ENCODE data around the gene SF3B2. TPM values are rescaled to one million over a fixed set of nuclear protein-coding genes. Genes with fewer than 3 reads are reported as not detected.

SF3B2 gene
- total RNA-seq, 6 experiments from 2014 or later = 52.2 to 85.4 (median 67.2) TPM

- peak; percentile 83 to 94 (median 90) for ATAC-seq
- Histone ChIP-seq H3K4me3 (no peak overlapping the region), H3K4me1 (no peaks in the 10 kb centered on the region), H3K27ac (no peak overlapping the region), H3K36me3 (no peaks in the 10 kb centered on the region), H3K27me3 (no peaks in the 10 kb centered on the region), H3K9me3 (no peaks in the 10 kb centered on the region)
- peak; percentile 77 to 78 (median 77) for DNase-seq
- intact Hi-C loops (cut with DNase I) = no loop called here
- TF ChIP-seq POLR2A (IDR thresholded peaks at IDR 0.05) = no peak
- TF ChIP-seq CTCF (IDR thresholded peaks at IDR 0.05) = peak; percentile 75 to 94 (median 90)
- WGBS (ENCODE audit: insufficient coverage, low coverage, low lambda C conversion rate, missing lambda C conversion rate) = 15% methylated on average over 4 of the region's 11 CpGs
Measured at GRCh38 chr11:66045177-66045639, 7.0 kb upstream of the SF3B2 start.

DNA sequence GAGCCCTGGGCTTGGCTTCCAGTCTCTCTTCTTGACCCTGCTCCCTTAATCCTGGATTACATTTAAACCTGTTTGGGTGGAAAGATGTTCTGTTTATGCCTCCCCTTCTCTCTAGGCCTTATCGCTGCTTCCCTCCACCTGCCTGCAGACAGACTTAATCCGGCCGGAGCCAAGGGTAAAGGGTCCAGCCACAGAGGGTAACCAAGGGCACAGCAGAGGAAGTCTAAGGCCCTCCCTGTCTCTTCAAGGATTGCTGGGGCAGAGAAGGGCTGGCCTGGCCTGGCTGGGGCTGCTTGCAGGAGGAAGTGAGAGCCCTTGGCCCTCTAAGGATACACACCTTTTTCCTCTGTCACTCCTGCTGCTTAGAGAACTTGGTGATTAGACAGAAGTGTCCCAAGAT is 5.3 kb upstream of the SF3B2 start:
- Histone ChIP-seq H3K4me1 (peaks cover 0 to 10% (median 0%) of the 10 kb centered on the region in 4 donors), H3K9me3 (no peaks in the 10 kb centered on the region), H3K27ac (no peak overlapping the region), H3K27me3 (no peaks in the 10 kb centered on the region), H3K36me3 (no peaks in the 10 kb centered on the region), H3K4me3 (no peak overlapping the region)
- WGBS (ENCODE audit: insufficient coverage, low coverage, low lambda C conversion rate, missing lambda C conversion rate) = no CpG with 5 or more reads among the region's 3 CpGs
- ATAC-seq (no peak), DNase-seq (no peak)
- intact Hi-C loops (cut with DNase I) = no loop called here
- no peak for TF ChIP-seq CTCF (IDR thresholded peaks at IDR 0.05)
- TF ChIP-seq POLR2A (IDR thresholded peaks at IDR 0.05) = no peak

GRCh38 chr11:66047541-66048365 is 4.4 kb upstream of the SF3B2 start:
- ATAC-seq = no peak
- TF ChIP-seq CTCF (IDR thresholded peaks at IDR 0.05) (no peak), POLR2A (IDR thresholded peaks at IDR 0.05) (no peak)
- H3K4me3 ChIP-seq = no peak overlapping the region
- WGBS (ENCODE audit: insufficient coverage, low coverage, low lambda C conversion rate, missing lambda C conversion rate) = 65% methylated on average over 3 of the region's 11 CpGs
- H3K36me3 ChIP-seq = no peaks in the 10 kb centered on the region
- no peak overlapping the region for H3K27ac ChIP-seq
- no peaks in the 10 kb centered on the region for H3K27me3 ChIP-seq
- H3K9me3 ChIP-seq = no peaks in the 10 kb centered on the region
- DNase-seq = no peak
- intact Hi-C loops (cut with DNase I) = no loop called here
- H3K4me1 ChIP-seq = peaks cover 0 to 10% (median 0%) of the 10 kb centered on the region in 4 donors

DNA sequence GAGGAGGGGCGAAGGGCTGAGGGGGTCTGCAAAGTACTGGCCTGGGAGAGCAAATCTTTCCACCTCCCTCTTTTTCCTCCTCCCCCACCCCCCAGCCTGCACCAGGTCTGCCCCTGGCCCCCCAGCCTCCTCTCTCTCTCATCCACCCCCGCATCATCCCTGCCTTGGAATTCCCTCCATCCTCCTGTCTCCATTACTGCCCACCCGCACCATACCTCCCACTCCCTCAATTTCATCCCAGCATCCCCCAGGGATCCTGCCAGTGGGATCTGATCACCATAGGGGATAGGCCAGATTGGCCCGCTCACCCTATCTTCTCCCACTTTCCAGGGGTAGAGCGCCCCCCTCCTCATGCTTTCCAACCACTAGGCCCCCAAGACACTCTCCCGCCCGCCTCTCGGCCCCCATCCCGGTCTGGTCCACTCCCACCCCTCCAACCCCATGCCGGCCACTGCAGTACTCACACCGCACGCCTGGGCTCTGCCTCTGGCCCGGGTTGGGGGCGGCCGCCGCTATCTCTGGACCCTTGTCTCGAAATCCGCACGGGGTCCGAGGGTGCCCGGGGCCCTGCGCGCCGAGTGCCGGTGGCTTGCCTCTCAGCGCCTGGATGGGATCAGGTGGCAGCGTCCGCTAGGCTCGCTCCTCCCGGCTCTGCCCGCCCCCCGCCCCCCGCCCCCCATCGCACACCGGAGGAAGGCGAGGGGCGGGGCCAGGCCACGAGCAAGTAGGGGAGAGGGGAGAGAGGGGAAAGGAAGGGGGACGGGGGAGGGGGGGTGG is 3.4 kb upstream of the SF3B2 start, which contains the start of gene GAL3ST3:
Gene GAL3ST3, minus strand, starts transcription at position 615 of the 777 bp plus-strand sequence. CDS start 3,746 bp downstream, outside the sequence.
- Histone ChIP-seq H3K4me1 (peaks cover 0 to 18% (median 3%) of the 10 kb centered on the region in 4 donors), H3K4me3 (no peak within 1 kb of the TSS), H3K9me3 (no peaks in the 10 kb centered on the region), H3K27ac (no peak within 1 kb of the TSS), H3K27me3 (no peaks in the 10 kb centered on the region), H3K36me3 (no peaks in the 10 kb centered on the region)
- WGBS (ENCODE audit: insufficient coverage, low coverage, low lambda C conversion rate, missing lambda C conversion rate) = 29% methylated on average over 11 of the region's 39 CpGs
- ATAC-seq = no peak
- DNase-seq = no peak
- intact Hi-C loops (cut with DNase I) = no loop called here
- no peak for TF ChIP-seq POLR2A (IDR thresholded peaks at IDR 0.05)
- TF ChIP-seq CTCF (IDR thresholded peaks at IDR 0.05) = no peak
